Natural killer cell (primary cell): Measurements from ENCODE around the gene GNAZ. TPM values are rescaled to one million over a fixed set of nuclear protein-coding genes. Genes with fewer than 3 reads are reported as not detected.

ENCODE experiments used
- ATAC-seq, 3 donors: fragments of 150-1000 bp in 2 of 3; fragments of 200-7000 bp in 1 of 3; cut with Tn5 transposase; 1 replicate in 1 of 3; 2 replicates in 2 of 3; pipeline ENCODE4 v1.10.0; 2021; ENCODE audit warnings: mild to moderate bottlenecking in 2 of 3, moderate library complexity in 2 of 3
- DNase-seq, 2 donors: peaks; one replicate each; pipeline versions ENCODE4 v3.0.0 to v3.0.0-alpha.2; 2013 to 2021; ENCODE audit warnings: mixed read lengths in 1 of 2
- H3K27ac ChIP-seq: one replicate; pipeline ENCODE4 v1.5.1; 2013; ENCODE audit warnings: mild to moderate bottlenecking, low read length
- H3K27me3 ChIP-seq: one replicate; pipeline ENCODE4 v1.6.1; 2013; ENCODE audit warnings: low read length; ENCODE audit not compliant: control insufficient read depth, insufficient read depth
- H3K36me3 ChIP-seq: one replicate; pipeline ENCODE4 v1.6.1; 2013; ENCODE audit warnings: low read length; ENCODE audit not compliant: control insufficient read depth, insufficient read depth
- H3K4me1 ChIP-seq: one replicate; pipeline ENCODE4 v1.6.1; 2013; ENCODE audit warnings: low read length; ENCODE audit not compliant: control insufficient read depth, insufficient read depth
- H3K4me3 ChIP-seq: one replicate; pipeline ENCODE4 v1.5.1; 2013; ENCODE audit warnings: low read length
- H3K9me3 ChIP-seq: one replicate; pipeline ENCODE4 v1.6.1; 2013; ENCODE audit warnings: low read length; ENCODE audit not compliant: control insufficient read depth, insufficient read depth
- H3K27ac Mint-ChIP-seq, 2 donors: one replicate each; pipeline ENCODE4 v1.8.0; 2022; ENCODE audit warnings: mild to moderate bottlenecking in 2 of 2, mixed read lengths in 2 of 2, moderate library complexity in 1 of 2
- H3K27me3 Mint-ChIP-seq, 2 donors: one replicate each; pipeline ENCODE4 v1.8.0; 2022; ENCODE audit warnings: low read depth in 2 of 2, mixed read lengths in 2 of 2
- H3K36me3 Mint-ChIP-seq: one replicate; pipeline ENCODE4 v1.8.0; 2022; ENCODE audit warnings: mixed read lengths
- H3K4me1 Mint-ChIP-seq, 2 donors: one replicate each; pipeline ENCODE4 v1.8.0; 2022; ENCODE audit warnings: mixed read lengths in 2 of 2
- H3K4me3 Mint-ChIP-seq: one replicate; pipeline ENCODE4 v1.8.0; 2022; ENCODE audit warnings: mild to moderate bottlenecking, moderate library complexity, mixed read lengths
- H3K9me3 Mint-ChIP-seq, 2 donors: one replicate each; pipeline ENCODE4 v1.8.0; 2022; ENCODE audit warnings: mixed read lengths in 2 of 2
- CTCF ChIP-seq: fragments of 200-600 bp; IDR thresholded peaks from one replicate; pipeline ENCODE4 v1.8.0; 2022; ENCODE audit warnings: antibody characterized with exemption
- WGBS: methylation state at CpG from one replicate; pipeline ENCODE4 v1.1.7; 2013; ENCODE audit warnings: missing lambda C conversion rate; ENCODE audit not compliant: insufficient coverage; 5-methylcytosine and 5-hydroxymethylcytosine counted together
- intact Hi-C: fragments of 100-400 bp; cut with micrococcal nuclease; formaldehyde crosslinking; loops from one replicate; pipeline ENCODE4 v1.14.2; 2022
- total RNA-seq, 4 donors: library from RNA; stranded (reverse); fragments of 120-200 nt in 1 of 4; gene quantifications; one replicate each; pipeline versions ENCODE4 v1.2.3 to v1.2.4, GENCODE V29; 2013 to 2022

The GNAZ gene
- total RNA-seq, 3 donors from 2014 or later (not counting 1 experiment from before 2014, with no cell fraction given), result 4.5 to 7.5 (median 5.6) TPM

- peaks cover 8% of the 10 kb centered on the region for H3K4me1 ChIP-seq
- no peak overlapping the region for H3K4me3 ChIP-seq
- H3K27me3 Mint-ChIP-seq, result peaks cover 0 to 8% of the 10 kb centered on the region in 2 donors
- DNase-seq (no peak), ATAC-seq (no peak)
- no peaks in the 10 kb centered on the region for H3K36me3 Mint-ChIP-seq
- H3K4me1 Mint-ChIP-seq, result no peaks in the 10 kb centered on the region
- no peaks in the 10 kb centered on the region for H3K36me3 ChIP-seq
- no peak overlapping the region for H3K4me3 Mint-ChIP-seq
- WGBS, result 79% methylated on average over 1 of the region's 1 CpG
- H3K9me3 ChIP-seq, result no peaks in the 10 kb centered on the region
- H3K9me3 Mint-ChIP-seq, result no peaks in the 10 kb centered on the region
- H3K27me3 ChIP-seq, result no peaks in the 10 kb centered on the region
- intact Hi-C loops, result no loop called here
- no peak for TF ChIP-seq CTCF
- no peak overlapping the region for H3K27ac ChIP-seq
- no peak overlapping the region for H3K27ac Mint-ChIP-seq
These were observed 38.5 kb upstream of the GNAZ start for GRCh38 chr22:23031786-23032185.

GRCh38 chr22:23032658-23033057, 37.7 kb upstream of the GNAZ start:
- peaks cover 8% of the 10 kb centered on the region for H3K4me1 ChIP-seq
- TF ChIP-seq CTCF, result no peak
- no peak overlapping the region for H3K4me3 Mint-ChIP-seq
- H3K9me3 Mint-ChIP-seq, result no peaks in the 10 kb centered on the region
- ATAC-seq, result no peak
- no peaks in the 10 kb centered on the region for H3K36me3 ChIP-seq
- intact Hi-C loops, result no loop called here
- no peaks in the 10 kb centered on the region for H3K27me3 ChIP-seq
- DNase-seq, result no peak
- no peak overlapping the region for H3K4me3 ChIP-seq
- H3K27me3 Mint-ChIP-seq, result peaks cover 0 to 8% of the 10 kb centered on the region in 2 donors
- H3K36me3 Mint-ChIP-seq, result no peaks in the 10 kb centered on the region
- H3K27ac Mint-ChIP-seq, result no peak overlapping the region
- no peak overlapping the region for H3K27ac ChIP-seq
- no peaks in the 10 kb centered on the region for H3K4me1 Mint-ChIP-seq
- 85% methylated on average over 3 of the region's 4 CpGs for WGBS
- no peaks in the 10 kb centered on the region for H3K9me3 ChIP-seq

- H3K36me3 Mint-ChIP-seq, result no peaks in the 10 kb centered on the region
- no peak overlapping the region for H3K4me3 ChIP-seq
- H3K4me1 ChIP-seq, result peaks cover 8% of the 10 kb centered on the region
- 92% methylated on average over 6 of the region's 6 CpGs for WGBS
- H3K27me3 Mint-ChIP-seq, result peaks cover 5 to 8% of the 10 kb centered on the region in 2 donors
- ATAC-seq, result no peak
- no peak overlapping the region for H3K4me3 Mint-ChIP-seq
- no peaks in the 10 kb centered on the region for H3K9me3 Mint-ChIP-seq
- H3K4me1 Mint-ChIP-seq, result no peaks in the 10 kb centered on the region
- DNase-seq, result no peak
- no peak overlapping the region for H3K27ac Mint-ChIP-seq
- H3K9me3 ChIP-seq, result no peaks in the 10 kb centered on the region
- no peaks in the 10 kb centered on the region for H3K27me3 ChIP-seq
- H3K27ac ChIP-seq, result no peak overlapping the region
- H3K36me3 ChIP-seq, result no peaks in the 10 kb centered on the region
- intact Hi-C loops, result no loop called here
- no peak for TF ChIP-seq CTCF
These were observed 37.0 kb upstream of the GNAZ start for GRCh38 chr22:23033116-23033905.
